DMS53 treated with DMSO at 0.1 percent for 48 hours (cell line): ENCODE data around the gene TMEM132D.

Experiments used
- DNase-seq: peaks from one replicate; lab custom pipeline; 2025; ENCODE audit not compliant: unreplicated experiment; lab: John Stamatoyannopoulos, UW

Gene TMEM132D

DNA sequence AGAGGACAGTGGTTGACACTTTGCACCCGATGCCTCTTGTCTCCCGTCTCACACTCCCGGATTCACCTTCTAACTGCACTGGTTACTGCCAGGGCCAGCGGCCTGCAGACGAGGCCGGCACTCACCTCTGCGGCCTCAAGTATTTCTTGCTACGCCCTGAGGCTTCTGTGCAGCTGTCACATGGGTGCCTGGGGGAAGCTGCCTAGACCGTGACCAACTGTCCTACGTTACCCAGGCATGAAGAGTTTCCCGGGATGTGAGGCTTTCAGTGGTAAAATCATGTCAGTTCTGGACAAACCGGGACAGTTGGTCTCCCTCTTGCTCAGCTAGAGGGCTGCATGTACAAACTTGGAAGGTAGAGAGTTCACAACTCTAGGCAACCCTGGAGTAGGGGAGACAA is 776.1 kb downstream of the TMEM132D start:
- DNase-seq: no peak

DNA sequence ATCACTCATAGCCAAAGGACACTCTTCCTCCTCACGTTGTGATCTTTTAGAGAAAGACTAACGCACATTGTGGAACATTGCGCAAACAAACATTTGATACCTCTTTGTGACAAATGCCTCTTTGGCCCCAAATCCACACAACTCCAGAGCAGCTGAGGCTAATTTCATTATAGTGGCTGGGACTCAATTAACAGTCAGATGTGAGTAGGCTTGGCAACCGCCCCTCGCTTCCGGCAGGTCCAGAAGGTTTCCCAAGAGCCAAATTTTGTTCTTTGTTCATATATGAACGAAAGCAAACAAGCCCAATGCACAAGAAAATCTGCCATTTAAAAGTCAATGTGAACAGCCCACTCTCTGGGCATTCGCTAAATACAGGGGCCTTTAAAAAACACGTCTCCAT is 776.6 kb downstream of the TMEM132D start:
- no peak for DNase-seq

DNA sequence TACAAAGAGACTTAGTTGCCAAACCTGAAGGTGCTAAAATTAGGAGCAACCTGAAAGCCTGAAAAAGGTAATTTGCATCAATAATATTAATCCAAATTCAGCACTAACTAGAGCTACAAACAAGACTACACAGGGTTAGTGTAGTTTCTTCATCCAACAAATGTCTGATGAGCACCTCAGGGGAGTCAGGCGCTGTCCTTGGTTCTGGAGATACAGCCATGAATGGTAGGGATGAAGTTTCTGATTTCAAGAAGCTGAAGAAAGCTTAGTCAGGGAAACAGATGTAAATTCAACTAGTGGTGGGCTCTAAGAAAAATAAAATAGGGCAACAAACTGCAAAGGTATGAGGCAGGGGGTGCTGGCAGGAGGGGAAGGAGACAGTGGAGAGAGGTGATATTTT is 784.3 kb downstream of the TMEM132D start:
- no peak for DNase-seq

DNA sequence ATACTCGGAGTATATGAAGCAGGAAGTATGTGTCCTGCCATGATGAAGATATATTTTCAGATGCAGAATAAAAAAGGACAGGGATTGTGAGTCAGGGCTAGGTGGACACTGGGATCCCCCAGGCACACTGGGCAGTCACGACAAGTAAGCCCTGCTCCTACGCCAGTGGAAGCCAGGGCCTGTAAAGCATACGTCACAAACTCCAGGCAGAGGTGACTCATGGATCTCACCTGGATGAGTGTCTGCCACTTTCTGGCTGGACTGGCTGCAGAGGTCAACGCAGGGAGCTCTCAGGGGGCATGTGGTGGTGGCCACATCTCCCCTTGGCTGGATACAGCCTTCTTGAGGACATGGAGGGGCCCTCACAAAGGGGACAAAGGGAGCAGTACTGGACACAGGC is 788.3 kb downstream of the TMEM132D start:
- DNase-seq: no peak

DNA sequence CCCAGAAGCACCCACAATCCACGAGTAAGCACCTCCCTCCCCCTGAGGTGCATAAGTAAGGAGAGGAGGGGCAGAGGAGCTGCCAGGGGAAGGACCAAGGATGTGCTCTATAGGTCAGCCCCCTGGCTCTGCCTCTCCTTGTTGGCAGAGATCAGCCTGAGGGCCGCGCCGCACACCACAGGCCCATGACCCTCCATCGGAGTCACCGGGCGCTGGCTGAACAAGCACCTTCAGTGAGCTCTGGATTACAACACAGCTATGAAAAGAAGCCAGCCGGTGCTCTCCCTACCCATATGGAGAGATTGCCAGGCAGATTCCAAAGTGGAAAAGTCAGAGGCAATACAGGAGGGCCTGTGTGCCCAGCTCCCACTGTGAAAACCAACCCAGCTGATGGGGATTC is 793.2 kb downstream of the TMEM132D start:
- no peak for DNase-seq

DNA sequence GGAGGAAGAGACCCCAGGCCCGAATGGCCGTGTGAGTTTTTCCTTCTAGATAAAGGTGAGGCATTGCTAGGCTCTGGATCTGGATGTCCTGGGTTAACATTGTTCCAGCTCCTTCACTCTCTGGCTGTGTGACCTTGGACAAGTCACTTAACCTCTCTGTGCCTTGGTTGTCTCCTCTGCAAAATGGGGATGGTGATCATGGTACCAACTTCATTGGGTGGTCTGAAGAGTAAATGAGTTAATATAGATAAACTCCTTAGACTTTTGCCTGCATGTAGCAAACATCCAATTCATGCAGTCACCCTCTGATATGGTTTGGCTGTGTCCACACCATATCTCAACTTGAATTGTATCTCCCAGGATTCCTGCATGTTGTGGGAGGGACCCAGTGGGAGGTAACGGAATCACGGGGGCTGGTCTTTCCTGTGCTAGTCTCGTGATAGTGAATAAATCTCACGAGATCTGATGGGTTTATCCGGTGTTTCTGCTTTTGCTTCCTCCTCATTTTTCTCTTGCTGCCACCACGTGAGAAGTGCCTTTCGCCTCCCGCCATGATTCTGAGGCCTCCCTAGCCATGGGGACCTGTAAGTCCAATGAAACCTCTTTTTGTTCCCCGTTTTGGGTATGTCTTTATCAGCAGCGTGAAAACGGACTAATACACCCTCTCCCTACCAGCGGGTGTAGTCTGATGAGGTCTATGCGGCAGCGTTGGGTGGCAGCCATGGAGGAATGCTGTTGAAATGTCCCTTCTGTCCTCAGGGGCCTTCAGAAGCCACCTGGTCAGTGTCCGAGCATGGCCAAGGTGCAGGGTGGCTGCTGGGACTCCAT is 794.4 kb downstream of the TMEM132D start:
- DNase-seq: no peak

DNA sequence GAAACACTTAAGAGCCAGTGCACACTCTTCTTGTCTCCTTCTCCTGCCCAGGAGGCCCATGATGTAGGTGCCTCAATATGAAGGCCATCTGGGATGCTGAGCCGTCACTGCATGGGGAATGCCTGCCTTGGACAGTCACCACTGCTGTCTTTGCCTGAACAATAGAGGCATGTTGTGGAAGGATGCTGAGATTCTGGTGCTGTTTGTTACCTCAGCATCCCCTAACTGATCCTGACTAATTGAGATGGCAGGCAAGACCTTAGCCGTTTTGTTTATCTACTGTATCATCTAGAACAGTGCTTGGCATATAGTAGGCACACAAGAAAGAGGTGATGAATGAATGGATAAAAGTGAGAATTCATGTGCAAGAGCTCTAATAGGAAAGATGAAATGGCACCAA is 797.1 kb downstream of the TMEM132D start:
- DNase-seq: no peak

DNA sequence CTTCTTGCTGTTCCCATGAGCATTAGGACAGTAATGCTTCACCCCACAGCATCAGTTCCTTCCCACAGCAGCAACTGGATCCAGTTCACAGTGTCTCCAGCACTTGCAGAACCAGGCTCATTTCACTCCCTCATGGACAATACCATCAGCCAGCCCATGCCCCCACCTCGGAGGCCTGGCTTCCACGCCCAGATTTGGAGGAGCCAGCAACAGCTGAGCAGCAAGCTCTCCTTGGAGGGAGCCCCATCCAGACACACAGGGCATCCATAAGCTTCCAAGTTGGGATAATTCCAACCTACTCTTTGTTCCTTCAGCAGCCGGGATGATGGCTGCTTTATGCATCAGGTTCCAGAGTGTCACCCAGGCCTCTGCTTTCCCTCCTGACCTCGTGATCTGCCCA is 800.6 kb downstream of the TMEM132D start:
- no peak for DNase-seq

DNA sequence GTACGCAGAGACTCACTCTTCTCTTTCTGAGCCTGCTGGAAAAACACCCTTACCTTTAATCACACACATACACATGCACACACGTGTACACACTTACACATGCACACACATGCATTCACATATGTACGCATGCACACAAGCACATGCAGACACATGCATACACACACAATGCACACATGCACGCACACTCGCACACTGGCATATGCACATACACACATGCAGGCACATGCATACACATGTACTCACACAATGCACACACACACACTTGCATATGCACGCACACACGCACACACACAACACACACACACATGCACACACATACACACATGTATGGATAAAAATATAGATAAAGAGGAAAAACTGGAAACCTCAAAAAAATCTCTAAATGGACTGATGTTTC is 801.6 kb downstream of the TMEM132D start:
- DNase-seq: no peak

DNA sequence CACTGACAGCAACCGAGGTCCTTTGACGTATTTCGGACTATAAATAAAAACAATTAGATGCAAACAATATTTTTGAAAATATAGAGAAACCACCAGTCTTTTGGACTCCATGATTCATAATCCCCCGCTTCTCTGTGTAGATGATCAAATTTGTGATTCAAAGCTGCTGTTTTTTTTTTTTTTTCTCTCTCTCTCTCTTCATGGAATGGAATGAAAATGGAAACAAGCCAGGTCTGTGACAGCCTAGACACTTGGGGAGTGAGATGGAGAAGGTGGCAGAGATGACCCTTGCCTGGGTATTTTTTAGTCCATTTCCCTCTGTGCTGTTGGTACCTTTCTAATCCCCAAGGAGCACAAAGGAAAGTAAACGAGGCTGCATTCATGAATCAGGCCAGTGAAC is 802.0 kb downstream of the TMEM132D start:
- DNase-seq: no peak

DNA sequence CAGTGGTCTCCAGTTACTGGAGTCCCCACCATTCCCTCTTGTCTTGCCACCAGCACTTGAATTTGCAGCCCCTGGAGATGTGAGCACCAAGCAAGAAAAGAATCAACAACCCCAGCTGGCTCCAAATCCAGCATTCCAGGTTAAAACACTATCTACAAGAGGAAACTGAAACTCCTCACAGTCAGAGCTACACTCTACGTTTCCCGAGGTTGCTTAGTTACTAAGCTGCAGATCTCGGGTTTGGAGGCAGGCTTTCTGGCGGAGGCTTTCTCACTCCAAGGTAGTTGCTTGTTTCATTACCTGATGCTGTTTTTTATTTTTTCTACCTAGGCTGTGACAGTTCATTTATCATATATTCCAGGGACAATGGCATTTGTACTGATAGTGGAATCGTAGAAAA is 802.4 kb downstream of the TMEM132D start:
- no peak for DNase-seq

DNA sequence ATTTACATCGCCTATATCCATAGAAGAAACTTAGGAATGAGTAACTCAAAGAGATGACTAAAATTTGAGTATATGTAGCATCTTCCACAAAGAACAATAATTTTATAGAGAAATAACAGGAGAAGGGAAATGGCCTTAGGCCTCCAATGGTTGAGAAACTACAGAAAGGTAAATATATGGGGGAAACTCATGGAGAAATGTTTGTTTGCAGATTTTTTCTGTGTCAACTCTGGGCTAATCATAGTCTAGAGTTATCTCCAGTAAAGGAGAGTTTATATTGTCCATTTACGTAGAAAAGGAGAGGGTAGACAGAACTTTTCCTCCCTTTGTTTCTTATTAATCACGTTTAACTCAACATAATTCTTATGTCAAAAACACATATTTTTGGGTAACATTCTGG is 806.4 kb downstream of the TMEM132D start:
- DNase-seq: no peak

DNA sequence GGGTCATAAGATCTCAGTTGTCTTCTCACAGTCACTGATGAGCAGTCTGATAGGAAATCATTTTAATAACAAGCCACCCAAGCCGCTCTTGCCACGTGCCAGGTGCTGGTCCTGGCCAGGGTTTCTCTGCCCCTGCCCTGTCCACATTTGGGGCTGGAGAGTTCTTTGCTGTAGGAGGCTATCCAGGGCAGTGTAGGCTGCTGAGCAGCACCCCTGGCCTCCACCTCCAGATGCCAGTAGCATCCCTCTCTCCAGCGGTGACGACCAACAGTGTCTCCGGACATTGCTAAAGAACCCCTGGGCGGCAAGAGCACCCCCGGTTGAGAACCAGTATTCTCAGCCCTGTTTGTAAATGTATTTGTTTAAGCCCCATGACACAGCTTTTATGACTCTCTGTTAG is 806.9 kb downstream of the TMEM132D start:
- no peak for DNase-seq

DNA sequence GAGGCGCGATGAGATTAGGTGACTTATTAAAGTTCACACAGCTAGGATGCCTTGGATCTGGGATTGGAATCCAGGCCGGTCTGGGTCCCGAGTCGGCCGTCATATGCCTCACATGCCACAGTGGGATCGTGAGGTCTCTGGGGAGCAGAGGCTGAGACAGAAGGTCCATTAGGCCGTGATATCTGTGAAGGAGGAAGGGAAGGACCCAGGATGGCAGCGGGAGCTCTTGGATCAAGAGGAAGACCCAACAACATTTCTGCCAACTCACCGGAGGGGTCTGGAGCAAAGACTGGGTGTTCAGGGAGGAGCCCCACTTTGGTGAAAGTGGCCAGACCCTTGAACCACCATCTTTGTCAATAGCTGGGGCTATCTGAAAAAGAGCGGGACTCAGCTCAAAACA is 807.6 kb downstream of the TMEM132D start:
- no peak for DNase-seq

DNA sequence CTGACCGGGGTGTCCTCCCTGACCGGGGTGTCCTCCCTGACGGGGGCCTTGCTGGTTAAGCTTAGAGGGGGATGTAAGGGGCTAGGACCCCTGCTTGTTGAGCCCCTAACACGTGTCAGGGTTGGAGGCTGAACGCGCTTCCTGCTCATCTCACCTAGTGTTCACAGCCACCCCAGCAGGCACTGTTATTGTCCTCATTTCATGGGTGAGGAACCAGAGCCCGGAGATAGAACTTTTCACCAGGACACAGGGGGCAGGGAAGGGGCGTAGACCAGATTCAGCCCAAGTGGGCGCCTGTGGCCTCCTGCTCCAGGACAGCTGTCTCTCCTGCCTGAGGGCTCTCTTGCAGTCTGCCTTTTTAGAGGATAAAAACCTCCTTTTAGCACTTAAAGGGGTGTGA is 814.2 kb downstream of the TMEM132D start:
- no peak for DNase-seq

DNA sequence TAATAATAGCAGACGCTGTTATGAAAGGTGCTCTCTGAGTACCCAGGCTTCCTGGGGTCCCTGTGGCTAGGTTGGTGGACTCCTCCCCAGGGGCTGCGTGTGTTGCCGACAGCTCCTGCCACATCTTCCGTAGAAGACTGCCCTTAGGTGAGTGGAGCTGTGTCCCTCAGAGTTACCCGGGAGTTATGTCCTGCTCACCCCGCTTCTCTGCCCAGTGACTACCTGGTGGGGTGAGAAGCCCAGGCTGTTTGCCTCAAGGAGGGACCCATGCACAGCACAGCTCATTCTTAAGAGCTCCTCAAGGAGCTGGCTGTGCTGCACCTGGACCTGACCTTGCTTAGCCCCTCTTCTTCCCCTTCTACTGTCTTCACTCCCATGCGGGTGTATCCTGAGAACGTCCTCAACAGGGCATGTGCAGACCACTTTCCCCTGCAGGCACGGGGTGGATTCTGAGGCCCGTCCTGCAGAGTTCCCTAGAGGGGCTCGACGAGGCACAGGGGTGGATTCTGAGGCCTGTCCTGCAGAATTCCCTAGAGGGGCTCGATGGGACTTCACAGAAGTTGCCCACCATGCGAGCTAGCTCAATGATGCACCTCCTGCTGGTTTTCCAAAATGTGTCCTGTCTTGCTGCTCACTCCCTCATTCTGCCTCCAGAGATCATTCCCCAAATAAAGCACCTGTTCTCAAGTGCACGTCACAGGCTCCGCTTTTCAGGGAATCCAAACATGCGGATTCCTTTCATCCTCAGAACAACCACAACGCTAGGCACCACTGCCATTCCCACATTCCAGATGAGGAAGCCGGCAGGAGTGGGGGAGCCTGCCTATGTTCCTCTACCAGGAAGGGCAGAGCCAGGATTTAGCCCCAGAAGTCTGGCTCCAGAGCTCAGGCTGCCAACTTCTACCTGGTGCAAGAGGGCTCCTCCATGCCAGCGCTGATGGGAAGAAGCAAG is 818.7 kb downstream of the TMEM132D start:
- DNase-seq: no peak

DNA sequence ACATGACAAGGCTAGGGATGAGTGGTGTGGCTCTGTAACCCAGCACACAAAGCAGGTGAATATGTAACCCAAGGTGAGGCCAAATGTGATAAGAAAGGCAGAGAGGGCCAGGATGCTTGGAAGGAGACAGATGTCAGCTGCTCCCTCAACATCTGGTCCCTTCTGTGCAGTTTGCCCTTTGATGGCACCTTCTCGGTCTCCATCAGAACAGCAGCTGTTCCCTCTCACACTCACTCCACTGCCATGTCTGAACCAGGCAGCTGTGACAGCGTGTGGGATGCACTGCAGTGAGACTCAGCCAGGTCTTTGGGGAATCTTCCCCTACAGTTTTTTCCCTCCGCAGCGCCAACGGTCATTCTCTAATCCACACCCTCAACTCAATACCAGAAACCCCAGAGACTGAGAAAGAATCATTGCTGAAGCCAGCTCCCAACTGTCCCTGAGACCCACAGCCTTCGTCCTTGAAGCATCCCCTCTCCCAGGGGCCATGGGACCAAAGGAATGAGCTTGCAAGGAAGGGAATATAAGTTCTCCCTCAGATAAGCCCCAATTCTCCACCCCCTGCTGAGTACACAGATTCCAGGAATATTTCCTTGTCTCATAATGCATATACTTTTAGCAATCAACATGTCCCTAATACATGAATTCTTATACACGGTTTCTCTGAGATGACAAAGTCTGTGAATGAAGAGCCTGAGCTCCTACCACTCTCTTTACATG is 820.5 kb downstream of the TMEM132D start:
- no peak for DNase-seq

DNA sequence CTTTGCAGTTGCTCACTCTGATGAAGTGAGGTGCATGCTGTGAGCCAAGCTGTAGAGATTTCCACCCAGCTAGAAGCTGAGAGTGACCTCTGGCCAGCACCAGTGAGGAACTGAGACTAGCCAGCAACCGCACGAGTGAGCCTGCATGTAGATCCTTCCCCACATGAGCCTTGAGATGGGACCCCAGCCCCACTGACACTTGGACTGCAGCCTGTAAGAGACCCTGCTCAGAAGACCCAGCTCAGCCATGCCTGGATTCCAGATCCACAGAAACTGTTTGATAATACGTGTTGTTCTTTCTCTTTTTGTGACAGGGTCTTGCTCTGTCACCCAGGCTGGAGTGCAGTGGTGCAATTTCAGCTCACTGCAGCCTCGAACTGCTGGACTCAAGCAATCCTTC is 821.4 kb downstream of the TMEM132D start:
- no peak for DNase-seq

DNA sequence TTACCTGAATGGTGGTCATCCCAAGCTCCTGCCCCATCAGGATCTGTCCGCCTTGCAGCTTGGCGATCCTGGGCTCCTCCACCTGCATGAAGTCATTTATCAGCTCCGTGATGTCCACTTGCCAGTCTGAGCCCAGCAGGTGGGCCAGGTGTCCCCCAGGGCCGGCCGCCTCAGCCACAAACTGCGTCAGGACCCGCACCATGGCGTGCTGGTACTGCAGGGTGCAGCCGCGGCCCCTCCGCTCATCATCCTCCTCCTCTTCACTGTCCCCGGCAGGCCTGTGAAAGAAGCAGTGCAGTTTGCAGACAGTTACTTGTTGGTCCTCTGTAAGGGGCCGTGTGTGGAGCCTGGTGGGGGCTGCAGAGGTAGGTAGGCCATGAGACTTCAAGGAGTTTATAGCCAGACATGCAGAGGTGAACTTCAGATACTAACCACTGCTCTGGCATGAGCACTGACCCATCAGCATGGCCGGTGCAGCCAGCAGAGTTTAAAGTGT is 822.0 kb downstream of the TMEM132D start:
- DNase-seq: no peak

DNA sequence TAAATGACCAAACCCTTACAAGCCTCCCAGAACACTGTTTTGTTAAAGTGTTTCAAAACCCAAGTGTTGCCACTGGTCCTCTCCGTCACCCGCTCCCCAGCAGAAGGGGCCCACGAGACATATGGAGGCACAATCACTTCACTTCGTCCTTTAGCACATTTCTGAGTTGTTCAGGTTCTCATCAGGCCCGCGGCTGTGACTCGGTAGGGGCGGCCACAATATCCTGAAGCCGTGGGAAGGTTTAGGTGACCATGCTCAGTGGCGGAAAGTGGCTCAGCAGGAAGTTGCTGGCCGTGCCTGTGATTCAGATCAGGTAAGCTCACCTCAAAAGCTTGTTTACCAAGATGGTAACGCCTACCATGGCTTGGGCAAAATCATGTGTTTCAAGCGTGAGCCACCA is 823.0 kb downstream of the TMEM132D start:
- DNase-seq: no peak

DNA sequence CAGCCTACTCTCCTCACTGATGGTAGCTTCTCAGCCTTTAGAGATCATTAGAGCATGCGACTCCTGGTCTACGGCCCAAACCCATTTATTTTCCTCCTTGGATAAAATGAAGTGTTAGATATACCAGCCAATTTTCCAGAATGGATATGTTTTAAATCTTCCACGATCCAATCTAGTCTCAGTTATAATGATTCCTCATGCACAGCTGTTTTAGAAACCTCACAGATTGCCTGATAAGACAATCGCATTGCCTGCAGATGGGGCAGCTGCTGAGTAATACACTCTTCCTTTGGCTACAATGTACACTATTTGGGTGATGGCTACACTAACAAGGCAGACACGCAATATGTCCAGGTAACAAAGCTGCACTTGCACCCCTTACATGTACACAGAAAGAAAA is 823.4 kb downstream of the TMEM132D start:
- DNase-seq: no peak
